VCaP (cell line): ENCODE data around the gene ZNF85.
"Not testable (repeated sequence)": the region's sequence is repeated elsewhere in the genome, so short reads cannot be mapped to it uniquely, and the experiment has no call there.

Experiments used
- H3K27ac ChIP-seq: fragments of 450-650 bp; 2 replicates; pipeline ENCODE4 v1.5.1; 2017
- TF ChIP-seq, protein P1 (sequence below): fragments of 450-650 bp; conservative IDR thresholded peaks from 2 replicates; pipeline ENCODE4 v1.5.1; 2017; ENCODE audit warnings: mild to moderate bottlenecking, moderate library complexity

ZNF85 gene

GRCh38 chr19:20964798-20965197, 41.7 kb downstream of the ZNF85 start:
- TF ChIP-seq, protein P1, sequence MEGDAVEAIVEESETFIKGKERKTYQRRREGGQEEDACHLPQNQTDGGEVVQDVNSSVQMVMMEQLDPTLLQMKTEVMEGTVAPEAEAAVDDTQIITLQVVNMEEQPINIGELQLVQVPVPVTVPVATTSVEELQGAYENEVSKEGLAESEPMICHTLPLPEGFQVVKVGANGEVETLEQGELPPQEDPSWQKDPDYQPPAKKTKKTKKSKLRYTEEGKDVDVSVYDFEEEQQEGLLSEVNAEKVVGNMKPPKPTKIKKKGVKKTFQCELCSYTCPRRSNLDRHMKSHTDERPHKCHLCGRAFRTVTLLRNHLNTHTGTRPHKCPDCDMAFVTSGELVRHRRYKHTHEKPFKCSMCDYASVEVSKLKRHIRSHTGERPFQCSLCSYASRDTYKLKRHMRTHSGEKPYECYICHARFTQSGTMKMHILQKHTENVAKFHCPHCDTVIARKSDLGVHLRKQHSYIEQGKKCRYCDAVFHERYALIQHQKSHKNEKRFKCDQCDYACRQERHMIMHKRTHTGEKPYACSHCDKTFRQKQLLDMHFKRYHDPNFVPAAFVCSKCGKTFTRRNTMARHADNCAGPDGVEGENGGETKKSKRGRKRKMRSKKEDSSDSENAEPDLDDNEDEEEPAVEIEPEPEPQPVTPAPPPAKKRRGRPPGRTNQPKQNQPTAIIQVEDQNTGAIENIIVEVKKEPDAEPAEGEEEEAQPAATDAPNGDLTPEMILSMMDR, result no peak
- no peak overlapping the region for H3K27ac ChIP-seq

- TF ChIP-seq, protein P1, result no peak
- no peak overlapping the region for H3K27ac ChIP-seq
Measured at GRCh38 chr19:20968092-20968491, 45.0 kb downstream of the ZNF85 start.

- no peak overlapping the region for H3K27ac ChIP-seq
- TF ChIP-seq, protein P1, result no peak
Measured at GRCh38 chr19:20969498-20969897, 46.4 kb downstream of the ZNF85 start.

DNA sequence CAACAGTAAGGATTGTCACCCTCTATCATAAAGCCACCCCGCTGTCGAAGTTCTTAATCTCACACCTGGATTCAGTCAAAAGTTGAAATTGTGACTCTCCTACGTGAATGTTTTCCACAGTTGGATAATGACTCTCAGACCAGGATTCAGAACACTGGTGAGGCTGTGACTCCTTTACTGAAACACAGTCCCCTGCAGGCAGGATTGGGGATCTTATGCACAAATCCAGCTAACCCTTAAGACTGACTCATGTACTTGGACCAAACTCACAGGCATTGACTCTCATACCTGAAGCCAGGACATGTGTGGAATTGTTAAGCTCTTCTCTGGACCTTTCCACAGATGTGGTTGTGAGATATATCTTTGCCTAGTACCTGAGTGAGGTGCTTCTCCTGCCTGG, 46.8 kb downstream of the ZNF85 start:
- no peak overlapping the region for H3K27ac ChIP-seq
- TF ChIP-seq, protein P1, result no peak

DNA sequence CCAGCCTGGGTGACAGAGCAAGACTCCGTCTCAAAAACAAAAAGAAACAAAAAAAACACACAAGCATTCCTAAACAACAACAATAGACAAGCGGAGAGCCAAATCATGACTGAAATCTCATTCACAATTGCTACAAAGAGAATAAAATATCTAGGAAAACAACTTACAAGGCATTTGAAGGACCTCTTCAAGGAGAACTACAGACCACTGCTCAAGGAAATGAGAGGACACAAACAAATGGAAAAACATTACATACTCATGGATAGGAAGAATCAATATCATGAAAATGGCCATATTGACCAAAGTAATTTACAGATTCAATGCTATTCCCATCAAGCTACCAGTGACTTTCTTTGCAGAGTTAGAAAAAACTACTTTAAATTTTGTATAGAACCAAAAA, 69.7 kb downstream of the ZNF85 start:
- not testable (repeated sequence) for H3K27ac ChIP-seq

- 0 out of 2 replicates have a peak overlapping the region, but pooled peaks have one; percentile 19 for H3K27ac ChIP-seq
- TF ChIP-seq, protein P1, result no peak
Measured at GRCh38 chr19:20999731-21000352, 76.8 kb downstream of the ZNF85 start.
